ENCODE measurements around the gene IGF2BP3. TPM values are rescaled to one million over a fixed set of nuclear protein-coding genes. Genes with fewer than 3 reads are reported as not detected.
A peak's percentile ranks its signal among the peaks of the same experiment; 100 is the strongest.

The IGF2BP3 gene
- total RNA-seq, 2 experiments from 2014 or later, result 0.41 to 0.70 TPM

- H3K9me3 Mint-ChIP-seq, result no peaks in the 10 kb centered on the region
- peak overlapping the region; percentile 60 for H3K27ac Mint-ChIP-seq
Measured at GRCh38 chr7:23474829-23475575, 4.7 kb upstream of the IGF2BP3 start.

DNA sequence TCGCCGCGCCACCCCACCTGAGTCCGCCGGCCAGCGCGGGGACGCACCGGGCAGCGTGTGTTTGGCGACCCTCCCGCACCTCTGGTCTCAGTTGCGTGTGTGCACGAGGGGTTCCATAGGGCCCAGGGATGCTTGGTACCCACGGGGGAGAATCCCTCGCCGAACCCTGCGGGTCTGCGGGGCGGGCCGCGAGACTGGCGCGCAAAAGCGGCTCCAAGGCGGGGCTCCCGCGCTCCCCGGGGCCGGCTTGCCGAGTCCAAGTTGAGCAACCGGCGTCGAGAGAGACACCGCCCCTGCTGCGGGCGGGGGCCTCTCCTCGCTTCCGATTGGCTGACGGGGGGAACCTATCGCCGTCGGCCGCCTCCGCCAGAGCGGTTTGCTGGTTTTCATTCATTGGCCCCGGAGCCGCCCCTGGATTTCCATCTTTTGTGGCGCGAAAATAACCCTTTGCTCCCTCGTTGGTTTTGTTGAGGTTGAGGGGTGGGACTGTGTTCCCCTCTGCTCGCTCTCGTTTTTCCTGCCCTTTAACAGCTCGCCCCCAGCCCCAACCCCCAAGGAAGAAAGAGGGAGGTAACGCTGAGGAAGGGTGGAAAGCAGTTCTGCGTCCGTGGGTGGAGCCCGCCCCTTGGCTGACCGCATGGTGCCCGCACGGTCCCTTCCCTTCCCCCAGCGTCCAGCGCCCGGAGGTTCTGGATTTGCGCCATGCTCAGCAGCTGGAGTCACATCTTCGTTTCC, 4.0 kb upstream of the IGF2BP3 start:
- DNase-seq, result peak; percentile 86
- Mint-ChIP-seq H3K27ac (peak overlapping the region; percentile 60), H3K27me3 (peaks cover 75% of the 10 kb centered on the region), H3K4me1 (peaks cover 26% of the 10 kb centered on the region), H3K9me3 (no peaks in the 10 kb centered on the region), H3K4me3 (peak overlapping the region; percentile 67), H3K36me3 (no peaks in the 10 kb centered on the region)

More at GRCh38 chr7:23474829-23475575, 4.7 kb upstream of the IGF2BP3 start:
- Mint-ChIP-seq H3K27me3 (peaks cover 74% of the 10 kb centered on the region), H3K36me3 (no peaks in the 10 kb centered on the region), H3K4me3 (peak overlapping the region; percentile 67), H3K4me1 (peaks cover 23% of the 10 kb centered on the region)
- no peak for DNase-seq

- peaks cover 27% of the 10 kb centered on the region for H3K4me1 Mint-ChIP-seq
- no peak overlapping the region for H3K4me3 Mint-ChIP-seq
- no peaks in the 10 kb centered on the region for H3K9me3 Mint-ChIP-seq
- no peak overlapping the region for H3K27ac Mint-ChIP-seq
- no peaks in the 10 kb centered on the region for H3K36me3 Mint-ChIP-seq
- H3K27me3 Mint-ChIP-seq, result peaks cover 73% of the 10 kb centered on the region
- DNase-seq, result no peak
Measured at GRCh38 chr7:23473844-23474093, 3.5 kb upstream of the IGF2BP3 start.

DNA sequence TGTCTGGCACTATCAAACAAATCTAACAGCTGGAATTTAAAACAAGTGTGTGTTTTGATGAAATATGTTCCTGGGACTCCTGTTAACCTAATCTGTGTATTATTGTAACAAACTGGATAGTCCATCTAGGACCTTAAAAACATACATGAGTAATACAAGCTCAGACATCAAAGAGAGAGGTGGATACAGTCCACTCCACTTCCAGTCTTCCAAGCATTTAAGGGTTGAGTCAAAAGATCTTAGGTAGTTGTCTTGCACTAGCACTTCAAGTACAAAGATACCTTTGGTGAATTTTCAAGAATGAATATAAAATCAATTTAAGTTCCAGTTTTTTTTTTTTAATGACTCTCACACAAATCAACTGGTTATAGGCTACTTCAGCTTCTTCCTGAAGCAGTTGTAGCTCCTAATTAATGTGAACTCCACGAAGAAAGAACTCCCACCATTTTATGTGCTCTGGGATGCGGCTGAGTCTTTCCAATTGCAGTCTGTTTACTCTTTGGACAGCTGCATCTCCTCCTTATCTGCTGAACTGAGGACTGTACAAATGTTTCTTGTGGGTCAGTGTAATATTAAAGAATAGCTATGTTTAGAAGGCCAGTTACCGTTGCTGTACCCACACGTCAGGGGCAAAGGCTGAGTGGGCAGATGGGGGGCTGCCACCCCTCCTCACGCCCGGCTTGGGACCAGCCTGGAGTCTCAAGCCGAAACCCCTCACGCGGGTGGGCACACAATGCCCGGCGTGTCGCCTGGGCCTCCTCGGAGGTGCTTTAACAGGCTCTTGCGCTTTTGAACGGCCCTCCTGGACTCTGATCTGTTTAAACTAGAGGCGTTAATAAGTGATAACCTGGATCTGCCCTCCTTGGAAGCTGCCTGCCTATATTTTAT, 2.9 kb upstream of the IGF2BP3 start:
- no peak overlapping the region for H3K27ac Mint-ChIP-seq
- DNase-seq, result no peak
- H3K9me3 Mint-ChIP-seq, result no peaks in the 10 kb centered on the region
- peak overlapping the region; percentile 52 for H3K4me3 Mint-ChIP-seq
- peaks cover under 1% of the 10 kb centered on the region for H3K36me3 Mint-ChIP-seq
- peaks cover 73% of the 10 kb centered on the region for H3K27me3 Mint-ChIP-seq
- peaks cover 29% of the 10 kb centered on the region for H3K4me1 Mint-ChIP-seq

- H3K27me3 Mint-ChIP-seq, result peaks cover 79% of the 10 kb centered on the region
- H3K4me1 Mint-ChIP-seq, result peaks cover 36% of the 10 kb centered on the region
- H3K36me3 Mint-ChIP-seq, result peaks cover 1% of the 10 kb centered on the region
- H3K4me3 Mint-ChIP-seq, result no peak overlapping the region
- no peaks in the 10 kb centered on the region for H3K9me3 Mint-ChIP-seq
- no peak overlapping the region for H3K27ac Mint-ChIP-seq
- no peak for DNase-seq
Measured at GRCh38 chr7:23472556-23472955, 2.3 kb upstream of the IGF2BP3 start.

GRCh38 chr7:23472046-23472445, 1.8 kb upstream of the IGF2BP3 start:
- H3K36me3 Mint-ChIP-seq, result peaks cover 1% of the 10 kb centered on the region
- H3K27ac Mint-ChIP-seq, result no peak overlapping the region
- DNase-seq, result no peak
- H3K9me3 Mint-ChIP-seq, result no peaks in the 10 kb centered on the region
- H3K27me3 Mint-ChIP-seq, result peaks cover 79% of the 10 kb centered on the region
- H3K4me3 Mint-ChIP-seq, result no peak overlapping the region
- H3K4me1 Mint-ChIP-seq, result peaks cover 37% of the 10 kb centered on the region

GRCh38 chr7:23471106-23471859, 992 bp upstream of the IGF2BP3 start:
- peaks cover 37% of the 10 kb centered on the region for H3K4me1 Mint-ChIP-seq
- peak overlapping the region; percentile 86 for H3K4me3 Mint-ChIP-seq
- H3K36me3 Mint-ChIP-seq, result peaks cover 1% of the 10 kb centered on the region
- peaks cover 79% of the 10 kb centered on the region for H3K27me3 Mint-ChIP-seq
- H3K9me3 Mint-ChIP-seq, result no peaks in the 10 kb centered on the region
- no peak overlapping the region for H3K27ac Mint-ChIP-seq
- DNase-seq, result peak; percentile 50

DNA sequence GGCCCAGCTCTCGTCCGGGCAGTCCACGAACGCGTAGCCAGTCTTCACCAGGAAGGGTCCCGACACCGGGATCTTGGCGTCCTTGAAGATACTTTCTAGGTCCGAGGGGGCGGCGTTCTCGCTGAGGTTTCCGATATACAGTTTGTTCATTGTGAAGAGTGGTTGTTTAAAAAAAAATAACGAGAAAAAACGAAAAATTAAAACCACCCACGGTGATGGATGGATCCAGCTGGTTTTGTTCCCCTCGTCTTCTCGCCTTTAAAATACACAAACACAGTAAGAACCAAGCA, 385 bp downstream of the IGF2BP3 start:
- H3K4me3 Mint-ChIP-seq, result peak overlapping the region; percentile 86
- peaks cover 1% of the 10 kb centered on the region for H3K36me3 Mint-ChIP-seq
- no peaks in the 10 kb centered on the region for H3K9me3 Mint-ChIP-seq
- DNase-seq, result no peak
- H3K4me1 Mint-ChIP-seq, result peaks cover 36% of the 10 kb centered on the region
- H3K27me3 Mint-ChIP-seq, result peaks cover 84% of the 10 kb centered on the region
- H3K27ac Mint-ChIP-seq, result peak overlapping the region; percentile 48

GRCh38 chr7:23469150-23469960, 936 bp downstream of the IGF2BP3 start:
- Mint-ChIP-seq H3K36me3 (peaks cover 1% of the 10 kb centered on the region), H3K9me3 (no peaks in the 10 kb centered on the region), H3K4me3 (peak overlapping the region; percentile 86), H3K27ac (no peak overlapping the region), H3K4me1 (peaks cover 31% of the 10 kb centered on the region), H3K27me3 (peaks cover 82% of the 10 kb centered on the region)
- DNase-seq, result peak; percentile 38

DNA sequence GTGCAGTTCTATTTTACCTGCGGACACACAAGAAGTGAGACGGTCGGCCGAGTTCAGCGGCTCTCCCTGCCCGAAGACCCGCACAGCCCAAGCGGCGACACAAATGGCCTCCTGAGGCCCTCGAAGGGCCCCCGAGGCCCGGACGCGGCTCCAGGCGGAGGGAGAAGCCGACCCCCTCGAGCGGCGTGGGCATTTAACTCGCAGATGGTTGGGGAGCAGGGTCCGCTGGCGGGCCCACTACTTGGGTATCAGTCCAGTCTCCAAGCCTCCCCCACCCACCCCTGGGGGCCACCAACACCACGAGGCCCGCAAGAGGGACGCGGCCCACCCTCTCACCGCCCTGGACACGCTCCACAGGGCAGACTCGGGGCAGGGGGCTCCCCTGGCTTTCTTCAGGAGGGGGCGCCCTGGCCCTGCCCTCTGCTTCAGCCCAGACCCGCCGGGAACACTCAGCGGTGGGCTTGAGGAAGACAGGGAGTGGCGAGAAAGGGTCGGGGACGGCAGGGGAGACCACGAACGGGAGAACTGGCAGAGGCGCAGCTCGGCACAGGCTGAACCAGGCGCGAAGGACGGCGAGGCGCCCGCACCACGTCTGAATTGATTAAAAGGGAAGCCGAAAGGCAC, 1.7 kb downstream of the IGF2BP3 start:
- H3K4me1 Mint-ChIP-seq, result peaks cover 30% of the 10 kb centered on the region
- H3K36me3 Mint-ChIP-seq, result peaks cover 1% of the 10 kb centered on the region
- peak; percentile 28 for DNase-seq
- H3K9me3 Mint-ChIP-seq, result no peaks in the 10 kb centered on the region
- H3K27ac Mint-ChIP-seq, result no peak overlapping the region
- peaks cover 87% of the 10 kb centered on the region for H3K27me3 Mint-ChIP-seq
- H3K4me3 Mint-ChIP-seq, result peak overlapping the region; percentile 63

DNA sequence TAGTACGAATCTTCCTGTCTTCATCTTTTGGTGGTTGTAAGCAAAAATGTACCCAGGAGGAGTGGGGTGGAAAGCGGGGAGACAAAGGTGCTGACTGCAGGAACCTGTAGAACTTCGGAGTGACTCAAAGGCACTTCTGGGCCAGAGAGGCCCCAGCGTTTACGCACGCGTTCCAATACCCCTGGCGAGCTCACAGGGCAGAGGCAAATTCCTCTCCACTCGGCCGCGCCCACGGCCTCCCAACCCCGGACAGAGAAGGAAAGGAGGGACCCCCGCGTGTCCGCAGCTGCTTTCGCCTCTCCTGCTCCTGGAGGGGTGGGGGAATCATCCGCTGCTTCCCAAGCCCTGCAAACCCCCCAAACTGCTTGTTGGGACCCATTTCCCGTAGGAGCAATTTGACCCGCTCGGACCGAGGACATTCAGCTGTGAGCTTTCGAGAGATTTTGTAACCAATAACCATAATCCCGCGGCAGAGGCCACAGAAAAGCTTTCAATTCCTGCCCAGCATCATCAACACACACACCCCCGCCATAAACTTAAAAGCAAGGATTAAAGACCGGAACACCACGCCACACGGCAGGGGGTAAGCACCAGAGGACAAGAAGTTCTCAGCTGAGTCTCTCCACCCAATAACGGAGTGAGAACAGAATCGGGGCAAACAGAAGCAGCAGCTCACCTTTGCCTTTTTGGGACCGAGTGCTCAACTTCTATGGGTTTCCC, 2.3 kb downstream of the IGF2BP3 start:
- Mint-ChIP-seq H3K4me3 (peak overlapping the region; percentile 63), H3K4me1 (peaks cover 28% of the 10 kb centered on the region), H3K36me3 (peaks cover 1% of the 10 kb centered on the region), H3K27me3 (peaks cover 87% of the 10 kb centered on the region), H3K27ac (peak overlapping the region; percentile 18), H3K9me3 (no peaks in the 10 kb centered on the region)
- peak; percentile 29 for DNase-seq

DNA sequence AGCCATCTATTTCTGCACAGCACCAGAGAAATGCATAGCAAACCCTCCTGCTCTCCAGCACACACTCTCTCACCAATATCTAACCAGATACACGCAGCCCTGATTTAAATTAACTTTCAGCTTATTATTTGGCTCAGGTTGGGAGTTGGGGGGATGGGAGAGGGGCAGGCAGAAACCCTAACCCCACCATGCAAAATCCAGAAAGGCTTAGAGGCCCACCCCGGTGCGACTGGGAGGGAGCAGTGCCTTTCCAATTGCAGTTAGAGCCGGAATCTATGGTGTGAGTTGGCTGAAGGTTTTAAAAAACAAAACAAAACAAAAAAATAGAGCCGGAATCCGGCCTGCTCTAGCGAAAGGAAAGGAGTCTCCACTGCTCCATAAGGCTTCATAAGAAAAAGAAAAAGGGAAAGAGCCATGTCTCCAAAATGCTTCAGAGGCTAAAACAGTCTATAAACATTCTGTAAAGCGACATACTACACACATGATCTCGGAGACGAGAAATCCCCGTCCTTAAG, 2.9 kb downstream of the IGF2BP3 start:
- H3K4me3 Mint-ChIP-seq, result peak overlapping the region; percentile 63
- H3K27me3 Mint-ChIP-seq, result peaks cover 84% of the 10 kb centered on the region
- no peak for DNase-seq
- H3K4me1 Mint-ChIP-seq, result peaks cover 30% of the 10 kb centered on the region
- no peak overlapping the region for H3K27ac Mint-ChIP-seq
- no peaks in the 10 kb centered on the region for H3K9me3 Mint-ChIP-seq
- peaks cover 1% of the 10 kb centered on the region for H3K36me3 Mint-ChIP-seq

DNA sequence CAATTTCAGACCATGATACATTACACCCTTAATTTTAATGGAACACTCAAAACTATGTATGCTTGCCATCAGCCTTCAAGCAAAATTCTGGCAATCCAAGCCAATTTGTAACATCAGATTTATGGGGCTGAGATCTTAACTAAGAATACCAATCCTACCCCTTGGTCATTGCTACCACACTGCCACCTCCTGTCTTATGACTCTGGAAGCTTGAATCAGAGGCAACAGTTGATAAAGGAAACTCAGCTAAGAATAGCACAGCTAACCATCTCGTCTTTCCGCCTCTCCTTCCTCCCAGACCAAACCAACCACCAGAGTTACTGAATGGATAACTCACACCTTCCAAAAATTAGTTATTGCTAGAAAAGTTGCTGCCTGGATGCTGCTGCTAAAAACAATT, 7.4 kb downstream of the IGF2BP3 start:
- Mint-ChIP-seq H3K27me3 (peaks cover 81% of the 10 kb centered on the region), H3K4me3 (no peak overlapping the region), H3K9me3 (no peaks in the 10 kb centered on the region), H3K4me1 (peaks cover 7% of the 10 kb centered on the region), H3K27ac (no peak overlapping the region), H3K36me3 (no peaks in the 10 kb centered on the region)
- DNase-seq, result peak; percentile 4
